Measurements from ENCODE around the gene LEKR1. TPM values are rescaled to one million over a fixed set of nuclear protein-coding genes. Genes with fewer than 3 reads are reported as not detected.

The LEKR1 gene
- total and polyA plus RNA-seq, 2 of the 13 experiments (the other 11 are each of a cell fraction or from before 2014, with no cell fraction given) = 0.49 to 1.5 TPM

DNA sequence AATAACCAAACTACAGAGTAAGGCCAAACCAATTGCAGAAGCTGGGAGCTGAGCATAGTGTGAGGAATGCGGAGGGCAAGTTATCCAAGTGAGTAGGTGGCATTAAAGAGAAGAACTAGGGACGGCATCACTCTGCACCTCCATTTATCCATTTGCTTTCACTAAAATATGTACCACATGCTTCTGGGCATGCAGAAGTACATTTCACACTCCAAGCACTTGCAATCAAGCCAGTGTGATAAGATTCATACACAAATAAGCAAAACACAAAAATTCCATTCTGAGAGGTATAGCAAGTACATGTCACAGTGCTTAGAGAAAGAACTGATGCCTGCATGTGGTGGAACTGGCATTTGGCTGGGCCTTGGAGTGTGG, 252.6 kb downstream of the LEKR1 start (continued):
- TF ChIP-seq KLF15 (CRISPR knock-in tag; IDR thresholded peaks at IDR 0.05; ENCODE audit: borderline replicate concordance) (no peak), ZNF263 (CRISPR knock-in tag; IDR thresholded peaks at IDR 0.05) (no peak), ZSCAN29 (CRISPR knock-in tag; conservative IDR thresholded peaks at IDR 0.05) (no peak)
- TF ChIP-seq, protein P1, sequence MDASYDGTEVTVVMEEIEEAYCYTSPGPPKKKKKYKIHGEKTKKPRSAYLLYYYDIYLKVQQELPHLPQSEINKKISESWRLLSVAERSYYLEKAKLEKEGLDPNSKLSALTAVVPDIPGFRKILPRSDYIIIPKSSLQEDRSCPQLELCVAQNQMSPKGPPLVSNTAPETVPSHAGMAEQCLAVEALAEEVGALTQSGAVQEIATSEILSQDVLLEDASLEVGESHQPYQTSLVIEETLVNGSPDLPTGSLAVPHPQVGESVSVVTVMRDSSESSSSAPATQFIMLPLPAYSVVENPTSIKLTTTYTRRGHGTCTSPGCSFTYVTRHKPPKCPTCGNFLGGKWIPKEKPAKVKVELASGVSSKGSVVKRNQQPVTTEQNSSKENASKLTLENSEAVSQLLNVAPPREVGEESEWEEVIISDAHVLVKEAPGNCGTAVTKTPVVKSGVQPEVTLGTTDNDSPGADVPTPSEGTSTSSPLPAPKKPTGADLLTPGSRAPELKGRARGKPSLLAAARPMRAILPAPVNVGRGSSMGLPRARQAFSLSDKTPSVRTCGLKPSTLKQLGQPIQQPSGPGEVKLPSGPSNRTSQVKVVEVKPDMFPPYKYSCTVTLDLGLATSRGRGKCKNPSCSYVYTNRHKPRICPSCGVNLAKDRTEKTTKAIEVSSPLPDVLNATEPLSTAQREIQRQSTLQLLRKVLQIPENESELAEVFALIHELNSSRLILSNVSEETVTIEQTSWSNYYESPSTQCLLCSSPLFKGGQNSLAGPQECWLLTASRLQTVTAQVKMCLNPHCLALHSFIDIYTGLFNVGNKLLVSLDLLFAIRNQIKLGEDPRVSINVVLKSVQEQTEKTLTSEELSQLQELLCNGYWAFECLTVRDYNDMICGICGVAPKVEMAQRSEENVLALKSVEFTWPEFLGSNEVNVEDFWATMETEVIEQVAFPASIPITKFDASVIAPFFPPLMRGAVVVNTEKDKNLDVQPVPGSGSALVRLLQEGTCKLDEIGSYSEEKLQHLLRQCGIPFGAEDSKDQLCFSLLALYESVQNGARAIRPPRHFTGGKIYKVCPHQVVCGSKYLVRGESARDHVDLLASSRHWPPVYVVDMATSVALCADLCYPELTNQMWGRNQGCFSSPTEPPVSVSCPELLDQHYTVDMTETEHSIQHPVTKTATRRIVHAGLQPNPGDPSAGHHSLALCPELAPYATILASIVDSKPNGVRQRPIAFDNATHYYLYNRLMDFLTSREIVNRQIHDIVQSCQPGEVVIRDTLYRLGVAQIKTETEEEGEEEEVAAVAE (CRISPR knock-in tag; IDR thresholded peaks at IDR 0.05; ENCODE audit: borderline replicate concordance) = no peak
- TF ChIP-seq, protein P2, sequence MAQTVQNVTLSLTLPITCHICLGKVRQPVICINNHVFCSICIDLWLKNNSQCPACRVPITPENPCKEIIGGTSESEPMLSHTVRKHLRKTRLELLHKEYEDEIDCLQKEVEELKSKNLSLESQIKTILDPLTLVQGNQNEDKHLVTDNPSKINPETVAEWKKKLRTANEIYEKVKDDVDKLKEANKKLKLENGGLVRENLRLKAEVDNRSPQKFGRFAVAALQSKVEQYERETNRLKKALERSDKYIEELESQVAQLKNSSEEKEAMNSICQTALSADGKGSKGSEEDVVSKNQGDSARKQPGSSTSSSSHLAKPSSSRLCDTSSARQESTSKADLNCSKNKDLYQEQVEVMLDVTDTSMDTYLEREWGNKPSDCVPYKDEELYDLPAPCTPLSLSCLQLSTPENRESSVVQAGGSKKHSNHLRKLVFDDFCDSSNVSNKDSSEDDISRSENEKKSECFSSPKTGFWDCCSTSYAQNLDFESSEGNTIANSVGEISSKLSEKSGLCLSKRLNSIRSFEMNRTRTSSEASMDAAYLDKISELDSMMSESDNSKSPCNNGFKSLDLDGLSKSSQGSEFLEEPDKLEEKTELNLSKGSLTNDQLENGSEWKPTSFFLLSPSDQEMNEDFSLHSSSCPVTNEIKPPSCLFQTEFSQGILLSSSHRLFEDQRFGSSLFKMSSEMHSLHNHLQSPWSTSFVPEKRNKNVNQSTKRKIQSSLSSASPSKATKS (CRISPR knock-in tag; IDR thresholded peaks at IDR 0.05) = no peak
- TF ChIP-seq, protein P3, sequence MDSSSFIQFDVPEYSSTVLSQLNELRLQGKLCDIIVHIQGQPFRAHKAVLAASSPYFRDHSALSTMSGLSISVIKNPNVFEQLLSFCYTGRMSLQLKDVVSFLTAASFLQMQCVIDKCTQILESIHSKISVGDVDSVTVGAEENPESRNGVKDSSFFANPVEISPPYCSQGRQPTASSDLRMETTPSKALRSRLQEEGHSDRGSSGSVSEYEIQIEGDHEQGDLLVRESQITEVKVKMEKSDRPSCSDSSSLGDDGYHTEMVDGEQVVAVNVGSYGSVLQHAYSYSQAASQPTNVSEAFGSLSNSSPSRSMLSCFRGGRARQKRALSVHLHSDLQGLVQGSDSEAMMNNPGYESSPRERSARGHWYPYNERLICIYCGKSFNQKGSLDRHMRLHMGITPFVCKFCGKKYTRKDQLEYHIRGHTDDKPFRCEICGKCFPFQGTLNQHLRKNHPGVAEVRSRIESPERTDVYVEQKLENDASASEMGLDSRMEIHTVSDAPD (CRISPR knock-in tag; IDR thresholded peaks at IDR 0.05) = no peak
- TF ChIP-seq, protein P4, sequence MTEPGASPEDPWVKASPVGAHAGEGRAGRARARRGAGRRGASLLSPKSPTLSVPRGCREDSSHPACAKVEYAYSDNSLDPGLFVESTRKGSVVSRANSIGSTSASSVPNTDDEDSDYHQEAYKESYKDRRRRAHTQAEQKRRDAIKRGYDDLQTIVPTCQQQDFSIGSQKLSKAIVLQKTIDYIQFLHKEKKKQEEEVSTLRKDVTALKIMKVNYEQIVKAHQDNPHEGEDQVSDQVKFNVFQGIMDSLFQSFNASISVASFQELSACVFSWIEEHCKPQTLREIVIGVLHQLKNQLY (CRISPR knock-in tag; IDR thresholded peaks at IDR 0.05) = no peak
